ENCODE results near the gene PGBD5. TPM values are rescaled to one million over a fixed set of nuclear protein-coding genes. Genes with fewer than 3 reads are reported as not detected.
A peak's percentile ranks its signal among the peaks of the same experiment; 100 is the strongest.

Gene PGBD5
- total RNA-seq, 8 experiments from 2014 or later, result 0.66 to 28.8 (median 12.3) TPM

GRCh38 chr1:230377324-230377723 is 48.8 kb downstream of the PGBD5 start:
- Histone ChIP-seq H3K27ac (no peak overlapping the region), H3K4me1 (replicated peaks in 1 of 2) (peaks cover 0 to 9% of the 10 kb centered on the region in 2 donors), H3K4me3 (no peak overlapping the region)
- ATAC-seq (replicated peaks in 6 of 8), result no peak
- 35 to 100% (median 83%) methylated on average over 1 to 8 of the region's 8 CpGs; no CpG with 5 or more reads in 2 of the 10 experiments for WGBS, 10 experiments
- in situ Hi-C loops (cut with MboI; ENCODE audit: low pct_unique_long_range_greater_than_20kb in 2 of 9, low sequenced_read_pairs in 9 of 9, unreplicated experiment in 9 of 9), result no loop called here

- H3K4me1 ChIP-seq (replicated peaks in 1 of 2), result peaks cover 0 to 6% of the 10 kb centered on the region in 2 donors
- no peak overlapping the region for H3K4me3 ChIP-seq
- 17 to 92% (median 50%) methylated on average over 1 to 4 of the region's 4 CpGs; no CpG with 5 or more reads in 4 of the 10 experiments for WGBS, 10 experiments
- in situ Hi-C loops (cut with MboI; ENCODE audit: low pct_unique_long_range_greater_than_20kb in 2 of 9, low sequenced_read_pairs in 9 of 9, unreplicated experiment in 9 of 9), result no loop called here
- no peak for ATAC-seq (replicated peaks in 6 of 8)
- H3K27ac ChIP-seq, result no peak overlapping the region
These were observed 49.8 kb downstream of the PGBD5 start for GRCh38 chr1:230376296-230376695.

- WGBS, 10 experiments, result 20 to 100% (median 68%) methylated on average over 1 to 5 of the region's 6 CpGs; no CpG with 5 or more reads in 2 of the 10 experiments
- Histone ChIP-seq H3K27ac (no peak overlapping the region), H3K4me1 (replicated peaks in 1 of 2) (peaks cover 0 to 6% of the 10 kb centered on the region in 2 donors), H3K4me3 (no peak overlapping the region)
- in situ Hi-C loops (cut with MboI; ENCODE audit: low pct_unique_long_range_greater_than_20kb in 2 of 9, low sequenced_read_pairs in 9 of 9, unreplicated experiment in 9 of 9), result no loop called here
- peak in 5 of 8 experiments; percentile 43 to 85 (median 65) for ATAC-seq (replicated peaks in 6 of 8)
These were observed 50.4 kb downstream of the PGBD5 start for GRCh38 chr1:230375780-230376179.

- in situ Hi-C loops (cut with MboI; ENCODE audit: low pct_unique_long_range_greater_than_20kb in 2 of 9, low sequenced_read_pairs in 9 of 9, unreplicated experiment in 9 of 9), result no loop called here
- no peak for ATAC-seq (replicated peaks in 6 of 8)
- Histone ChIP-seq H3K4me3 (no peak overlapping the region), H3K27ac (no peak overlapping the region), H3K4me1 (replicated peaks in 1 of 2) (peaks cover 0 to 6% of the 10 kb centered on the region in 2 donors)
- WGBS, 10 experiments, result 20 to 100% (median 63%) methylated on average over 1 to 3 of the region's 3 CpGs; no CpG with 5 or more reads in 2 of the 10 experiments
These were observed 51.0 kb downstream of the PGBD5 start for GRCh38 chr1:230375147-230375546.

GRCh38 chr1:230371923-230372703 is 54.0 kb downstream of the PGBD5 start:
- in situ Hi-C loops (cut with MboI; ENCODE audit: low pct_unique_long_range_greater_than_20kb in 2 of 9, low sequenced_read_pairs in 9 of 9, unreplicated experiment in 9 of 9), result no loop called here
- 29 to 94% (median 71%) methylated on average over 1 to 12 of the region's 12 CpGs for WGBS, 10 experiments
- no peak for ATAC-seq (replicated peaks in 6 of 8)
- H3K4me3 ChIP-seq, result no peak overlapping the region
- peaks cover 0 to 6% of the 10 kb centered on the region in 2 donors for H3K4me1 ChIP-seq (replicated peaks in 1 of 2)
- H3K27ac ChIP-seq, result no peak overlapping the region

GRCh38 chr1:230370109-230370508 is 56.0 kb downstream of the PGBD5 start:
- 24 to 93% (median 80%) methylated on average over 1 to 10 of the region's 10 CpGs; no CpG with 5 or more reads in 2 of the 10 experiments for WGBS, 10 experiments
- Histone ChIP-seq H3K27ac (no peak overlapping the region), H3K4me1 (replicated peaks in 1 of 2) (peaks cover 0 to 8% of the 10 kb centered on the region in 2 donors), H3K4me3 (no peak overlapping the region)
- no peak for ATAC-seq (replicated peaks in 6 of 8)
- in situ Hi-C loops (cut with MboI; ENCODE audit: low pct_unique_long_range_greater_than_20kb in 2 of 9, low sequenced_read_pairs in 9 of 9, unreplicated experiment in 9 of 9), result no loop called here

- Histone ChIP-seq H3K27ac (no peak overlapping the region), H3K4me3 (no peak overlapping the region), H3K4me1 (replicated peaks in 1 of 2) (peaks cover 0 to 8% of the 10 kb centered on the region in 2 donors)
- no peak for ATAC-seq (replicated peaks in 6 of 8)
- in situ Hi-C loops (cut with MboI; ENCODE audit: low pct_unique_long_range_greater_than_20kb in 2 of 9, low sequenced_read_pairs in 9 of 9, unreplicated experiment in 9 of 9), result no loop called here
- 0 to 80% (median 46%) methylated on average over 1 to 4 of the region's 4 CpGs; no CpG with 5 or more reads in 4 of the 10 experiments for WGBS, 10 experiments
These were observed 57.3 kb downstream of the PGBD5 start for GRCh38 chr1:230368871-230369270.

- H3K27ac ChIP-seq, result no peak overlapping the region
- H3K4me3 ChIP-seq, result no peak overlapping the region
- in situ Hi-C loops (cut with MboI; ENCODE audit: low pct_unique_long_range_greater_than_20kb in 2 of 9, low sequenced_read_pairs in 9 of 9, unreplicated experiment in 9 of 9), result no loop called here
- no peak for ATAC-seq (replicated peaks in 6 of 8)
- WGBS, 10 experiments, result 57 to 100% (median 78%) methylated on average over 1 to 5 of the region's 5 CpGs; no CpG with 5 or more reads in 3 of the 10 experiments
- H3K4me1 ChIP-seq (replicated peaks in 1 of 2), result peaks cover 0 to 8% of the 10 kb centered on the region in 2 donors
These were observed 57.8 kb downstream of the PGBD5 start for GRCh38 chr1:230368363-230368762.

- no peak overlapping the region for H3K4me3 ChIP-seq
- in situ Hi-C loops (cut with MboI; ENCODE audit: low pct_unique_long_range_greater_than_20kb in 2 of 9, low sequenced_read_pairs in 9 of 9, unreplicated experiment in 9 of 9), result no loop called here
- H3K27ac ChIP-seq, result no peak overlapping the region
- H3K4me1 ChIP-seq (replicated peaks in 1 of 2), result peaks cover 0 to 15% of the 10 kb centered on the region in 2 donors
- 66 to 90% (median 85%) methylated on average over 2 to 7 of the region's 7 CpGs; no CpG with 5 or more reads in 4 of the 10 experiments for WGBS, 10 experiments
- peak in 1 of 8 experiments; percentile 18 for ATAC-seq (replicated peaks in 6 of 8)
These were observed 59.6 kb downstream of the PGBD5 start for GRCh38 chr1:230366504-230366915.

GRCh38 chr1:230365723-230366307 is 60.3 kb downstream of the PGBD5 start:
- ATAC-seq (replicated peaks in 6 of 8), result peak in 4 of 8 experiments; percentile 39 to 67 (median 46)
- Histone ChIP-seq H3K27ac (no peak overlapping the region), H3K4me3 (no peak overlapping the region), H3K4me1 (replicated peaks in 1 of 2) (peaks cover 0 to 15% of the 10 kb centered on the region in 2 donors)
- in situ Hi-C loops (cut with MboI; ENCODE audit: low pct_unique_long_range_greater_than_20kb in 2 of 9, low sequenced_read_pairs in 9 of 9, unreplicated experiment in 9 of 9), result no loop called here
- 53 to 100% (median 100%) methylated on average over 1 to 3 of the region's 3 CpGs; no CpG with 5 or more reads in 4 of the 10 experiments for WGBS, 10 experiments

- in situ Hi-C loops (cut with MboI; ENCODE audit: low pct_unique_long_range_greater_than_20kb in 2 of 9, low sequenced_read_pairs in 9 of 9, unreplicated experiment in 9 of 9), result no loop called here
- WGBS, 10 experiments, result 93 to 100% methylated on average over 1 to 3 of the region's 8 CpGs; no CpG with 5 or more reads in 8 of the 10 experiments
These were observed 63.2 kb downstream of the PGBD5 start for GRCh38 chr1:230362949-230363348.

GRCh38 chr1:230361941-230362340 is 64.2 kb downstream of the PGBD5 start:
- H3K4me1 ChIP-seq (replicated peaks in 1 of 2), result peaks cover 3 to 15% of the 10 kb centered on the region in 2 donors
- WGBS, 10 experiments, result 86 to 100% (median 98%) methylated on average over 1 to 5 of the region's 10 CpGs; no CpG with 5 or more reads in 6 of the 10 experiments
- H3K4me3 ChIP-seq, result no peak overlapping the region
- no peak for ATAC-seq (replicated peaks in 6 of 8)
- no peak overlapping the region for H3K27ac ChIP-seq
- in situ Hi-C loops (cut with MboI; ENCODE audit: low pct_unique_long_range_greater_than_20kb in 2 of 9, low sequenced_read_pairs in 9 of 9, unreplicated experiment in 9 of 9), result no loop called here

More at GRCh38 chr1:230362949-230363348, 63.2 kb downstream of the PGBD5 start:
- peaks cover 3 to 15% of the 10 kb centered on the region in 2 donors for H3K4me1 ChIP-seq (replicated peaks in 1 of 2)
- H3K4me3 ChIP-seq, result no peak overlapping the region
- no peak overlapping the region for H3K27ac ChIP-seq
- no peak for ATAC-seq (replicated peaks in 6 of 8)

GRCh38 chr1:230359992-230360668 is 66.0 kb downstream of the PGBD5 start:
- WGBS, 10 experiments, result 5 to 100% (median 82%) methylated on average over 3 to 6 of the region's 7 CpGs; no CpG with 5 or more reads in 2 of the 10 experiments
- peak in 3 of 8 experiments; percentile 79 to 85 (median 83) for ATAC-seq (replicated peaks in 6 of 8)
- in situ Hi-C loops (cut with MboI; ENCODE audit: low pct_unique_long_range_greater_than_20kb in 2 of 9, low sequenced_read_pairs in 9 of 9, unreplicated experiment in 9 of 9), result no loop called here
- H3K4me1 ChIP-seq (replicated peaks in 1 of 2), result peaks cover 3 to 7% of the 10 kb centered on the region in 2 donors
- H3K27ac ChIP-seq, result no peak overlapping the region
- H3K4me3 ChIP-seq, result no peak overlapping the region
